ENCODE measurements around the gene KIF16B. TPM values are rescaled to one million over a fixed set of nuclear protein-coding genes. Genes with fewer than 3 reads are reported as not detected.
A peak's percentile ranks its signal among the peaks of the same experiment; 100 is the strongest.

KIF16B gene
- total RNA-seq, 2 donors from 2014 or later, result 3.8 to 8.8 TPM

GRCh38 chr20:16556301-16556700, 16.9 kb downstream of the KIF16B start:
- Mint-ChIP-seq H3K9me3 (no peaks in the 10 kb centered on the region), H3K36me3 (no peaks in the 10 kb centered on the region), H3K4me3 (no peak overlapping the region), H3K27me3 (no peaks in the 10 kb centered on the region), H3K4me1 (ENCODE audit: low read depth in 2 of 2) (peaks cover 3 to 20% of the 10 kb centered on the region in 2 donors), H3K27ac (no peak overlapping the region)
- ATAC-seq (no peak), DNase-seq (ENCODE audit: low spot score) (no peak)

GRCh38 chr20:16555754-16556153, 17.5 kb downstream of the KIF16B start:
- ATAC-seq, result no peak
- Mint-ChIP-seq H3K36me3 (no peaks in the 10 kb centered on the region), H3K9me3 (no peaks in the 10 kb centered on the region), H3K4me1 (ENCODE audit: low read depth in 2 of 2) (peaks cover 3 to 20% of the 10 kb centered on the region in 2 donors), H3K4me3 (no peak overlapping the region), H3K27ac (no peak overlapping the region), H3K27me3 (no peaks in the 10 kb centered on the region)
- no peak for DNase-seq (ENCODE audit: low spot score)

- H3K4me3 Mint-ChIP-seq, result no peak overlapping the region
- H3K9me3 Mint-ChIP-seq, result no peaks in the 10 kb centered on the region
- H3K27me3 Mint-ChIP-seq, result no peaks in the 10 kb centered on the region
- peak in 1 of 2 donors; percentile 24 for ATAC-seq
- DNase-seq (ENCODE audit: low spot score), result no peak
- H3K27ac Mint-ChIP-seq, result no peak overlapping the region
- H3K36me3 Mint-ChIP-seq, result no peaks in the 10 kb centered on the region
- H3K4me1 Mint-ChIP-seq (ENCODE audit: low read depth in 2 of 2), result peaks cover 3 to 20% of the 10 kb centered on the region in 2 donors
Observed at GRCh38 chr20:16554766-16555543, 18.3 kb downstream of the KIF16B start.

GRCh38 chr20:16553684-16554083, 19.6 kb downstream of the KIF16B start:
- no peaks in the 10 kb centered on the region for H3K9me3 Mint-ChIP-seq
- H3K36me3 Mint-ChIP-seq, result no peaks in the 10 kb centered on the region
- H3K4me3 Mint-ChIP-seq, result no peak overlapping the region
- ATAC-seq (no peak), DNase-seq (ENCODE audit: low spot score) (no peak)
- H3K4me1 Mint-ChIP-seq (ENCODE audit: low read depth in 2 of 2), result peaks cover 3 to 20% of the 10 kb centered on the region in 2 donors
- H3K27me3 Mint-ChIP-seq, result no peaks in the 10 kb centered on the region
- no peak overlapping the region for H3K27ac Mint-ChIP-seq

GRCh38 chr20:16553101-16553500, 20.1 kb downstream of the KIF16B start:
- Mint-ChIP-seq H3K27ac (no peak overlapping the region), H3K36me3 (no peaks in the 10 kb centered on the region), H3K4me1 (ENCODE audit: low read depth in 2 of 2) (peaks cover 3 to 20% of the 10 kb centered on the region in 2 donors), H3K9me3 (no peaks in the 10 kb centered on the region), H3K4me3 (no peak overlapping the region), H3K27me3 (no peaks in the 10 kb centered on the region)
- no peak for ATAC-seq
- no peak for DNase-seq (ENCODE audit: low spot score)

- H3K27me3 Mint-ChIP-seq, result no peaks in the 10 kb centered on the region
- peaks cover 3 to 20% of the 10 kb centered on the region in 2 donors for H3K4me1 Mint-ChIP-seq (ENCODE audit: low read depth in 2 of 2)
- H3K9me3 Mint-ChIP-seq, result no peaks in the 10 kb centered on the region
- H3K36me3 Mint-ChIP-seq, result no peaks in the 10 kb centered on the region
- H3K27ac Mint-ChIP-seq, result no peak overlapping the region
- no peak for DNase-seq (ENCODE audit: low spot score)
- H3K4me3 Mint-ChIP-seq, result no peak overlapping the region
- no peak for ATAC-seq
Observed at GRCh38 chr20:16552015-16552414, 21.2 kb downstream of the KIF16B start.

- H3K4me1 Mint-ChIP-seq (ENCODE audit: low read depth in 2 of 2), result peaks cover 3 to 18% of the 10 kb centered on the region in 2 donors
- H3K4me3 Mint-ChIP-seq, result no peak overlapping the region
- H3K27me3 Mint-ChIP-seq, result no peaks in the 10 kb centered on the region
- ATAC-seq, result no peak
- no peak for DNase-seq (ENCODE audit: low spot score)
- H3K36me3 Mint-ChIP-seq, result no peaks in the 10 kb centered on the region
- H3K27ac Mint-ChIP-seq, result no peak overlapping the region
- no peaks in the 10 kb centered on the region for H3K9me3 Mint-ChIP-seq
Observed at GRCh38 chr20:16551607-16552006, 21.6 kb downstream of the KIF16B start.

GRCh38 chr20:16548068-16548672, 25.1 kb downstream of the KIF16B start:
- no peak overlapping the region for H3K27ac Mint-ChIP-seq

GRCh38 chr20:16544949-16545348, 28.3 kb downstream of the KIF16B start:
- ATAC-seq (no peak), DNase-seq (ENCODE audit: low spot score) (no peak)
- Mint-ChIP-seq H3K36me3 (no peaks in the 10 kb centered on the region), H3K4me1 (ENCODE audit: low read depth in 2 of 2) (peaks cover 0 to 6% of the 10 kb centered on the region in 2 donors), H3K27ac (no peak overlapping the region), H3K4me3 (no peak overlapping the region), H3K27me3 (no peaks in the 10 kb centered on the region), H3K9me3 (no peaks in the 10 kb centered on the region)

More at GRCh38 chr20:16548068-16548672, 25.1 kb downstream of the KIF16B start:
- DNase-seq (ENCODE audit: low spot score) (no peak), ATAC-seq (peak in 1 of 2 donors; percentile 40)
- Mint-ChIP-seq H3K4me1 (ENCODE audit: low read depth in 2 of 2) (peaks cover 3% of the 10 kb centered on the region in 2 donors), H3K9me3 (no peaks in the 10 kb centered on the region), H3K36me3 (no peaks in the 10 kb centered on the region), H3K27me3 (no peaks in the 10 kb centered on the region), H3K4me3 (no peak overlapping the region)

- H3K27me3 Mint-ChIP-seq, result no peaks in the 10 kb centered on the region
- ATAC-seq (no peak), DNase-seq (ENCODE audit: low spot score) (no peak)
- H3K9me3 Mint-ChIP-seq, result no peaks in the 10 kb centered on the region
- peaks cover 5 to 6% of the 10 kb centered on the region in 2 donors for H3K4me1 Mint-ChIP-seq (ENCODE audit: low read depth in 2 of 2)
- no peaks in the 10 kb centered on the region for H3K36me3 Mint-ChIP-seq
- H3K27ac Mint-ChIP-seq, result no peak overlapping the region
- H3K4me3 Mint-ChIP-seq, result no peak overlapping the region
Observed at GRCh38 chr20:16542477-16542876, 30.8 kb downstream of the KIF16B start.

GRCh38 chr20:16541878-16542277, 31.4 kb downstream of the KIF16B start:
- H3K4me3 Mint-ChIP-seq, result no peak overlapping the region
- H3K4me1 Mint-ChIP-seq (ENCODE audit: low read depth in 2 of 2), result peaks cover 5 to 6% of the 10 kb centered on the region in 2 donors
- H3K9me3 Mint-ChIP-seq, result no peaks in the 10 kb centered on the region
- no peak overlapping the region for H3K27ac Mint-ChIP-seq
- H3K36me3 Mint-ChIP-seq, result no peaks in the 10 kb centered on the region
- DNase-seq (ENCODE audit: low spot score) (no peak), ATAC-seq (no peak)
- H3K27me3 Mint-ChIP-seq, result no peaks in the 10 kb centered on the region

GRCh38 chr20:16541226-16541625, 32.0 kb downstream of the KIF16B start:
- Mint-ChIP-seq H3K36me3 (no peaks in the 10 kb centered on the region), H3K9me3 (no peaks in the 10 kb centered on the region), H3K4me3 (no peak overlapping the region), H3K27ac (no peak overlapping the region), H3K27me3 (no peaks in the 10 kb centered on the region), H3K4me1 (ENCODE audit: low read depth in 2 of 2) (peaks cover 5 to 6% of the 10 kb centered on the region in 2 donors)
- ATAC-seq (no peak), DNase-seq (ENCODE audit: low spot score) (no peak)

GRCh38 chr20:16539280-16540021, 33.8 kb downstream of the KIF16B start:
- H3K4me3 Mint-ChIP-seq, result no peak overlapping the region
- peaks cover 5 to 6% of the 10 kb centered on the region in 2 donors for H3K4me1 Mint-ChIP-seq (ENCODE audit: low read depth in 2 of 2)
- H3K36me3 Mint-ChIP-seq, result no peaks in the 10 kb centered on the region
- no peak for DNase-seq (ENCODE audit: low spot score)
- no peak for ATAC-seq
- H3K27ac Mint-ChIP-seq, result no peak overlapping the region
- no peaks in the 10 kb centered on the region for H3K9me3 Mint-ChIP-seq
- H3K27me3 Mint-ChIP-seq, result no peaks in the 10 kb centered on the region

- ATAC-seq (no peak), DNase-seq (ENCODE audit: low spot score) (no peak)
- no peak overlapping the region for H3K4me3 Mint-ChIP-seq
- H3K36me3 Mint-ChIP-seq, result no peaks in the 10 kb centered on the region
- peaks cover 5 to 6% of the 10 kb centered on the region in 2 donors for H3K4me1 Mint-ChIP-seq (ENCODE audit: low read depth in 2 of 2)
- no peak overlapping the region for H3K27ac Mint-ChIP-seq
- no peaks in the 10 kb centered on the region for H3K9me3 Mint-ChIP-seq
- H3K27me3 Mint-ChIP-seq, result no peaks in the 10 kb centered on the region
Observed at GRCh38 chr20:16538779-16539178, 34.5 kb downstream of the KIF16B start.

Measured in natural killer cell treated with Interleukin-12 subunit alpha and Interleukin-12 subunit beta and Interleukin-15 and Interleukin-18, amount 100 ng/mL, for 72 hours (primary cell).